ENCODE results near the gene ELP5. TPM values are rescaled to one million over a fixed set of nuclear protein-coding genes. Genes with fewer than 3 reads are reported as not detected.
A peak's percentile ranks its signal among the peaks of the same experiment; 100 is the strongest.

ELP5 gene
- total and polyA plus RNA-seq, 8 donors = 8.4 to 45.2 (median 19.5) TPM; not detected in 1

DNA sequence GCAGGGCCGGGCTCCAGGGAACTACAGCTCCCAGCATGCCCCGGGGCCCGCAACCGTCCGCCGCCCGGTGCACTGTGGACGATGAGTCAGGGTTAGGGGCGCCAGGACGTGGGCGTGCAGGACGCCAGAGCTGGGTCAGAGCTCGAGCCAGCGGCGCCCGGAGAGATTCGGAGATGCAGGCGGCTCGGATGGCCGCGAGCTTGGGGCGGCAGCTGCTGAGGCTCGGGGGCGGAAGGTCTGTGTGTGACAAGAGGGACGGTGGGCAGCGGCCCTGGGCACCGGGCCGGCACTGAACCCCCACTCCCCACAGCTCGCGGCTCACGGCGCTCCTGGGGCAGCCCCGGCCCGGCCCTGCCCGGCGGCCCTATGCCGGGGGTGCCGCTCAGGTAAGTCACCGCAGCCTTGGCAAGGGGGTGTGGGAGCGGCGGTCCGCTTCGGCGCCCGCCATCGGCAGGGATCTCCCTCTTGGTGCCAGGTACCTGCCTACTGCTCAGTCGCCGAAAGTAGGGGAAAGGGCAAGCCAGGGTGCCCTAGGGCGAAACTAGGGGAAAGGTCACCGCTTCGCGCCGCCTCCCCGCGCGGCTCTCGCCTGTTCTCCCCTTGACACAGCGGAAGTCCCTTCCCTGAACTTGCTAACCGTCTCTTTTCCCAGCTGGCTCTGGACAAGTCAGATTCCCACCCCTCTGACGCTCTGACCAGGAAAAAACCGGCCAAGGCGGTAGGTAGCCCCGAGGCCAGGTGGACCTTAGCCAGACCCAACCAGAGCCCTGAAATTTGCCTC, 32.0 kb upstream of the ELP5 start, which contains the start of the genes ACADVL and DLG4:
ACADVL (plus strand) TSS at position 127 of the 781 bp plus-strand sequence; CDS start at position 174, 47 bp downstream.
DLG4 (minus strand) TSS at position 25 of the 781 bp plus-strand sequence.
- peak within 1 kb of the TSS; percentile 93 to 100 (median 98) for H3K27ac ChIP-seq
- peak; percentile 91 to 97 for DNase-seq
- WGBS, 5 donors = 0 to 1% (median 1%) methylated on average over 34 to 63 of the region's 63 CpGs
- H3K27me3 ChIP-seq = peaks cover 0 to 12% (median 0%) of the 10 kb centered on the region in 3 donors
- TF ChIP-seq EP300 (IDR thresholded peaks at IDR 0.05) = no peak
- peak; percentile 83 to 95 (median 94) for TF ChIP-seq POLR2AphosphoS5 (IDR thresholded peaks at IDR 0.05)
- peak in 2 of 4 donors; percentile 73 to 87 for TF ChIP-seq POLR2A (IDR thresholded peaks at IDR 0.05)
- peaks cover 54 to 89% (median 74%) of the 10 kb centered on the region in 4 donors for H3K4me1 ChIP-seq
- H3K36me3 ChIP-seq = peaks cover 36 to 41% (median 40%) of the 10 kb centered on the region in 4 donors
- peak within 1 kb of the TSS; percentile 59 to 95 (median 83) for H3K4me3 ChIP-seq
- no peaks in the 10 kb centered on the region for H3K9me3 ChIP-seq
- intact Hi-C loops (cut with DNase I; ENCODE audit: low total_unique reads) = no loop called here

DNA sequence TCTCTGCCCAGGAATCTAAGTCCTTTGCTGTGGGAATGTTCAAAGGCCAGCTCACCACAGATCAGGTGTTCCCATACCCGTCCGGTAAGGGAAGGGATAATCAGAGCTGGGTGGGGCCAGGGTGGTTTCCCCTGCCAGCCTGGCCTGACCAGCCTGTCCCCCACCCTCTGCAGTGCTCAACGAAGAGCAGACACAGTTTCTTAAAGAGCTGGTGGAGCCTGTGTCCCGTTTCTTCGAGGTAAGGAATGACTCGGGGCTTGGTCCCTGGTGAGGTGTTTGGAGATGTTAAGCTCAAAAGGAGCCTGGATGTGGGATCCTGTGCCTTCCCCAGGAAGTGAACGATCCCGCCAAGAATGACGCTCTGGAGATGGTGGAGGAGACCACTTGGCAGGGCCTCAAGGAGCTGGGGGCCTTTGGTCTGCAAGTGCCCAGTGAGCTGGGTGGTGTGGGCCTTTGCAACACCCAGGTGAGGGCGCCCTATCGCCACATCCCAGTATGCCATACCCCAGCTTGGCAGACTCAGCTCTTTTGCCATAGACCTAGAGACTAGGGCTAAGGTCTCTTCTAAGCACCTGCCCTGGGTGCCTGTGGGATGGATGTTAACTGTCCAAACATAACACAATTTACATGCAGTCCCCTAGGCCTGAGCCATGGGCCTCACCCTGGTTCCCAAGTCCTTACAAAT, 31.3 kb upstream of the ELP5 start:
- peak overlapping the region; percentile 93 to 100 (median 98) for H3K27ac ChIP-seq
- peak; percentile 70 to 84 for DNase-seq
- WGBS, 5 donors = 13 to 27% (median 16%) methylated on average over 11 of the region's 11 CpGs

DNA sequence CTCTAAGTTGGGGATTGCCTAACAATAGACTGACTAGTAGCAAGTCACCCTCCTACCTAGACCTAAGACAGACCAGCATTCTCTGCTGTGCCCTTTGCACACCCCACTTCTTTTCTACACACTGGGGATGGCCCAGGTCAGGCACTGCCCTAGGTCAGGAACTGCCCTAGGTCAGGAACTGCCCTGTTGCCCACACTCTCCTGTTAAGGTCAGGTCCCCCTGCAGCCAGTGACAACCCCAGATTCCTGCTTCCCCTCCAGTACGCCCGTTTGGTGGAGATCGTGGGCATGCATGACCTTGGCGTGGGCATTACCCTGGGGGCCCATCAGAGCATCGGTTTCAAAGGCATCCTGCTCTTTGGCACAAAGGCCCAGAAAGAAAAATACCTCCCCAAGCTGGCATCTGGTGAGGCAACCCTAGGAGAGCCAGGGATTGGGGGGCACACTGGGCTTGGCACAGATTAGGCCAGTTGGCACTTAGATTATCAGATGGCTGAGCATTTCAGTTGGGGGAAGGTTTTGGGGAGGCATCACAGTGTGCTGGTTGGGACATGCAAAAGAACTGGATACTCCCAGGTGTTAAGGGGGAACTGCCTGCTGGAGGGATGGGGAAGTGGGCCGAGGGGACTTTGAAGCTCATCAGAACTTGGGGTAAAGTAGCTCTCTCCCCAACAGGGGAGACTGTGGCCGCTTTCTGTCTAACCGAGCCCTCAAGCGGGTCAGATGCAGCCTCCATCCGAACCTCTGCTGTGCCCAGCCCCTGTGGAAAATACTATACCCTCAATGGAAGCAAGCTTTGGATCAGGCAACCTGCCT, 30.5 kb upstream of the ELP5 start:
- Histone ChIP-seq H3K4me3 (peak overlapping the region in 3 of 4 donors; percentile 74 to 95 (median 92)), H3K9me3 (no peaks in the 10 kb centered on the region), H3K36me3 (peaks cover 49 to 56% (median 54%) of the 10 kb centered on the region in 4 donors), H3K27me3 (peaks cover 0 to 12% (median 0%) of the 10 kb centered on the region in 3 donors), H3K4me1 (peaks cover 42 to 82% (median 59%) of the 10 kb centered on the region in 4 donors), H3K27ac (peak overlapping the region; percentile 93 to 100 (median 98))
- WGBS, 5 donors = 69 to 78% (median 75%) methylated on average over 9 to 10 of the region's 10 CpGs
- DNase-seq = no peak
- TF ChIP-seq, protein P1, sequence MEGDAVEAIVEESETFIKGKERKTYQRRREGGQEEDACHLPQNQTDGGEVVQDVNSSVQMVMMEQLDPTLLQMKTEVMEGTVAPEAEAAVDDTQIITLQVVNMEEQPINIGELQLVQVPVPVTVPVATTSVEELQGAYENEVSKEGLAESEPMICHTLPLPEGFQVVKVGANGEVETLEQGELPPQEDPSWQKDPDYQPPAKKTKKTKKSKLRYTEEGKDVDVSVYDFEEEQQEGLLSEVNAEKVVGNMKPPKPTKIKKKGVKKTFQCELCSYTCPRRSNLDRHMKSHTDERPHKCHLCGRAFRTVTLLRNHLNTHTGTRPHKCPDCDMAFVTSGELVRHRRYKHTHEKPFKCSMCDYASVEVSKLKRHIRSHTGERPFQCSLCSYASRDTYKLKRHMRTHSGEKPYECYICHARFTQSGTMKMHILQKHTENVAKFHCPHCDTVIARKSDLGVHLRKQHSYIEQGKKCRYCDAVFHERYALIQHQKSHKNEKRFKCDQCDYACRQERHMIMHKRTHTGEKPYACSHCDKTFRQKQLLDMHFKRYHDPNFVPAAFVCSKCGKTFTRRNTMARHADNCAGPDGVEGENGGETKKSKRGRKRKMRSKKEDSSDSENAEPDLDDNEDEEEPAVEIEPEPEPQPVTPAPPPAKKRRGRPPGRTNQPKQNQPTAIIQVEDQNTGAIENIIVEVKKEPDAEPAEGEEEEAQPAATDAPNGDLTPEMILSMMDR (IDR thresholded peaks at IDR 0.05) = no peak
- no peak for TF ChIP-seq POLR2AphosphoS5 (IDR thresholded peaks at IDR 0.05)
- intact Hi-C loops (cut with DNase I; ENCODE audit: low total_unique reads) = no loop called here

More for the DNA sequence above, 31.3 kb upstream of the ELP5 start:
- Histone ChIP-seq H3K27me3 (peaks cover 0 to 12% (median 0%) of the 10 kb centered on the region in 3 donors), H3K36me3 (peaks cover 42 to 49% (median 47%) of the 10 kb centered on the region in 4 donors), H3K4me3 (peak overlapping the region; percentile 59 to 95 (median 83)), H3K9me3 (no peaks in the 10 kb centered on the region), H3K4me1 (peaks cover 49 to 88% (median 67%) of the 10 kb centered on the region in 4 donors)
- TF ChIP-seq POLR2A (IDR thresholded peaks at IDR 0.05) = no peak
- TF ChIP-seq POLR2AphosphoS5 (IDR thresholded peaks at IDR 0.05) = no peak
- TF ChIP-seq, protein P1 (IDR thresholded peaks at IDR 0.05) = peak in 4 of 7 experiments; percentile 10 to 41 (median 16)
- TF ChIP-seq EP300 (IDR thresholded peaks at IDR 0.05) = no peak
- intact Hi-C loops (cut with DNase I; ENCODE audit: low total_unique reads) = no loop called here

DNA sequence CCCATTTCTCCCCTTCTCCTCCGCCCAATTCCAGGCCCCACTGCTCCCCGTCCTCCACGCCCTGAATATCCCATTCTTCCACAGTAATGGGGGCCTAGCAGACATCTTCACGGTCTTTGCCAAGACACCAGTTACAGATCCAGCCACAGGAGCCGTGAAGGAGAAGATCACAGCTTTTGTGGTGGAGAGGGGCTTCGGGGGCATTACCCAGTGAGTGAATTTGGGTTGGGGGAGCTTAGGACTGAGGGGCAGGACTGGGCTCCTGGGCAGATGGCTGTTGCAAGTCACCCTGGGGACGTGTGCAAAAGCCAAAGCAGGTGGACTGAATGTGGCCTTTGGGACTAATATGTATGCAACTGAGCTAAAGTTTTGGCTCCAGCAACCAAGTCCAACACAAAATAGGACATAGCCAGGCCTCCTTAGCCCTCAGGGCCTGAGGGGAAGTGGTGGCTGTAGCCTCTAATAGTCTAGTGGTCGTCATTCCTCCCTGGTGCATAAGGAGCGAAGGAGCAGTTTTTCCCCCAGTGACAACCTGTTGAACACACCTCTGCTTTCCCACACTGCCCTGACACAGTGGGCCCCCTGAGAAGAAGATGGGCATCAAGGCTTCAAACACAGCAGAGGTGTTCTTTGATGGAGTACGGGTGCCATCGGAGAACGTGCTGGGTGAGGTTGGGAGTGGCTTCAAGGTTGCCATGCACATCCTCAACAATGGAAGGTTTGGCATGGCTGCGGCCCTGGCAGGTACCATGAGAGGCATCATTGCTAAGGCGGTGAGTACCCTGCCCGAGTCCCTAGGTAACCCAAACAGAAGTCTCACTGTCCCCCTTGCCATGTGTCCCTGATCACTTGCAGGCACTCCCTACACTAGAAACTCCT, 29.7 kb upstream of the ELP5 start:
- H3K4me3 ChIP-seq = peak overlapping the region in 1 of 4 donors; percentile 92
- H3K4me1 ChIP-seq = peaks cover 36 to 74% (median 51%) of the 10 kb centered on the region in 4 donors
- H3K27ac ChIP-seq = peak overlapping the region in 3 of 5 donors; percentile 96 to 100 (median 98)
- TF ChIP-seq POLR2A (IDR thresholded peaks at IDR 0.05) = no peak
- no peak for TF ChIP-seq EP300 (IDR thresholded peaks at IDR 0.05)
- TF ChIP-seq, protein P1 (IDR thresholded peaks at IDR 0.05) = no peak
- no peak for TF ChIP-seq POLR2AphosphoS5 (IDR thresholded peaks at IDR 0.05)
- H3K27me3 ChIP-seq = peaks cover 0 to 6% (median 0%) of the 10 kb centered on the region in 3 donors
- no peaks in the 10 kb centered on the region for H3K9me3 ChIP-seq
- H3K36me3 ChIP-seq = peaks cover 58 to 65% (median 63%) of the 10 kb centered on the region in 4 donors
- DNase-seq = no peak
- intact Hi-C loops (cut with DNase I; ENCODE audit: low total_unique reads) = no loop called here
- 80 to 87% (median 80%) methylated on average over 14 to 15 of the region's 15 CpGs for WGBS, 5 donors
